Measurements from ENCODE around the gene DOCK9.

DNA sequence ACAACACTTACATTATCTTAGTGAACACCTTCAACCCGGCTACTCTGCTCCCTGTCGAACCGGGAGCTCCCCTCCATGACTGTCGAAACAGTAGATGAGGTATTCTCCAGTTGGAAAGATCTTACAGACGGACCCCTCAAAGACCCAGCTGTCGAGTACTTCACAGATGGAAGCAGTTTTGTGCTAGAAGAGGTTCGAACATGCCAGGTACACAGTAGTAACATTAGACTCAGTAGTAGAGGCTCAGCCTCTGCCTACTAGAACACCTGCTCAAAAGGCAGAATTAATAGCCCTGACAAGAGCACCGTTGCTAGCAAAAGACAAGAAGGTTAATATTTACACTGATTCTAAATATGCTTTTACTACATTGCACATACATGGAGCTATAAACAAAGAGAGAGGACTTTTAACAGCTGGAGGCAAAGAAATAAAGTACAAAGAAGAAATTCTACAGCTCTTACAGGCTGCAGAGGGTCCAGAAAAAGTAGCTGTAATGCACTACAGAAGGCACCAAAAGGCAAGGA is 211.8 kb downstream of the DOCK9 start:
- TF ChIP-seq, protein P1, sequence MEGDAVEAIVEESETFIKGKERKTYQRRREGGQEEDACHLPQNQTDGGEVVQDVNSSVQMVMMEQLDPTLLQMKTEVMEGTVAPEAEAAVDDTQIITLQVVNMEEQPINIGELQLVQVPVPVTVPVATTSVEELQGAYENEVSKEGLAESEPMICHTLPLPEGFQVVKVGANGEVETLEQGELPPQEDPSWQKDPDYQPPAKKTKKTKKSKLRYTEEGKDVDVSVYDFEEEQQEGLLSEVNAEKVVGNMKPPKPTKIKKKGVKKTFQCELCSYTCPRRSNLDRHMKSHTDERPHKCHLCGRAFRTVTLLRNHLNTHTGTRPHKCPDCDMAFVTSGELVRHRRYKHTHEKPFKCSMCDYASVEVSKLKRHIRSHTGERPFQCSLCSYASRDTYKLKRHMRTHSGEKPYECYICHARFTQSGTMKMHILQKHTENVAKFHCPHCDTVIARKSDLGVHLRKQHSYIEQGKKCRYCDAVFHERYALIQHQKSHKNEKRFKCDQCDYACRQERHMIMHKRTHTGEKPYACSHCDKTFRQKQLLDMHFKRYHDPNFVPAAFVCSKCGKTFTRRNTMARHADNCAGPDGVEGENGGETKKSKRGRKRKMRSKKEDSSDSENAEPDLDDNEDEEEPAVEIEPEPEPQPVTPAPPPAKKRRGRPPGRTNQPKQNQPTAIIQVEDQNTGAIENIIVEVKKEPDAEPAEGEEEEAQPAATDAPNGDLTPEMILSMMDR (optimal IDR thresholded peaks at IDR 0.05 in 1 of 3, IDR thresholded peaks at IDR 0.05 in 1 of 3, conservative IDR thresholded peaks at IDR 0.05 in 1 of 3; ENCODE audit: extremely low read depth in 1 of 3, insufficient read depth in 2 of 3, low read length in 3 of 3): no peak
- TF ChIP-seq EZH2 (IDR thresholded peaks at IDR 0.05; ENCODE audit: low read length): no peak

All from keratinocyte (primary cell).